Body of pancreas (tissue), 4 donors: Measurements from ENCODE around the gene CCNG1.

Source experiments
- CTCF ChIP-seq, 7 experiments: fragments of 450-650 bp in 4 of 7; fragments of 200-600 bp in 3 of 7; sonication (generic) in 3 of 7; IDR thresholded peaks; one replicate each; pipeline ENCODE4 v1.5.1; 2016 to 2019; ENCODE audit warnings: antibody characterized with exemption in 7 of 7
- POLR2A ChIP-seq, 3 donors: fragments of 450-650 bp; IDR thresholded peaks; one replicate each; pipeline ENCODE4 v1.6.1; 2016; ENCODE audit warnings: antibody characterized with exemption in 3 of 3, mild to moderate bottlenecking in 2 of 3

GRCh38 chr5:163445345-163445744 lies 8.0 kb downstream of the CCNG1 start:
- TF ChIP-seq CTCF (IDR thresholded peaks at IDR 0.05) (no peak), POLR2A (IDR thresholded peaks at IDR 0.05) (no peak)
